T-cell (primary cell): Measurements from ENCODE around the gene SLC26A1. TPM values are rescaled to one million over a fixed set of nuclear protein-coding genes. Genes with fewer than 3 reads are reported as not detected.

Experiments used
- ATAC-seq, 4 experiments: fragments of 200-7000 bp in 3 of 4; fragments of 150-1000 bp in 1 of 4; cut with Tn5 transposase; replicated peaks in 1 of 4; 1 replicate in 3 of 4; 2 replicates in 1 of 4; pipeline ENCODE4 v1.10.0; 2021; ENCODE audit warnings: moderate library complexity in 3 of 4, mild to moderate bottlenecking in 2 of 4, moderate number of reproducible peaks in 1 of 4
- CTCF ChIA-PET, 2 donors: fragments of 300-600 bp; sonication (Branson Sonifier 250); formaldehyde crosslinking; loops; one replicate each; lab custom pipeline; 2022; ENCODE audit warnings: antibody characterized with exemption in 2 of 2; lab: Charles Lee
- POLR2A ChIA-PET, 2 donors: fragments of 300-600 bp; sonication (Branson Sonifier 250); formaldehyde crosslinking; loops; one replicate each; lab custom pipeline; 2022; ENCODE audit warnings: antibody characterized with exemption in 2 of 2; lab: Charles Lee
- DNase-seq, 35 experiments: peaks; one replicate each; pipeline versions ENCODE4 v3.0.0 to v3.0.0-alpha.2; 2013 to 2023
- H3K27ac ChIP-seq: one replicate; pipeline ENCODE4 v1.5.1; 2013; ENCODE audit warnings: low read length
- H3K27me3 ChIP-seq, 2 experiments: replicated peaks in 1 of 2; 1 replicate in 1 of 2; 2 replicates in 1 of 2; pipeline versions ENCODE4 v1.6.1 to v1.7.0; 2013; ENCODE audit warnings: low read length in 1 of 2, mixed read lengths in 1 of 2; ENCODE audit not compliant: control insufficient read depth in 2 of 2, insufficient read depth in 2 of 2; ENCODE audit errors: extremely low read depth in 1 of 2
- H3K36me3 ChIP-seq, 2 donors: 1 replicate in 1 of 2; 2 replicates in 1 of 2; pipeline versions ENCODE4 v1.6.1 to v1.7.0; 2013; ENCODE audit warnings: low read length in 1 of 2; ENCODE audit not compliant: control insufficient read depth in 2 of 2, insufficient read depth in 1 of 2; ENCODE audit errors: extremely low read depth in 1 of 2
- H3K4me1 ChIP-seq, 2 experiments: 1 replicate in 1 of 2; 2 replicates in 1 of 2; pipeline versions ENCODE4 v1.6.1 to v1.7.0; 2013; ENCODE audit warnings: low read length in 2 of 2, mixed read lengths in 1 of 2; ENCODE audit not compliant: insufficient read depth in 2 of 2, control insufficient read depth in 1 of 2; ENCODE audit errors: extremely low read depth in 1 of 2
- H3K4me3 ChIP-seq, 2 donors: 1 replicate in 1 of 2; 2 replicates in 1 of 2; pipeline versions ENCODE4 v1.5.1 to v1.7.0; 2013; ENCODE audit warnings: mild to moderate bottlenecking in 2 of 2, low read length in 1 of 2, moderate library complexity in 1 of 2; ENCODE audit not compliant: control insufficient read depth in 1 of 2; ENCODE audit errors: extremely low read depth in 1 of 2
- H3K9me3 ChIP-seq: 2 replicates; pipeline ENCODE4 v1.7.0; 2013
- H3K27ac Mint-ChIP-seq, 2 donors: one replicate each; pipeline ENCODE4 v1.8.0; 2020 to 2021; ENCODE audit warnings: mild to moderate bottlenecking in 2 of 2, mixed read lengths in 2 of 2
- H3K27me3 Mint-ChIP-seq, 2 donors: one replicate each; pipeline ENCODE4 v1.8.0; 2021 to 2022; ENCODE audit warnings: mixed read lengths in 2 of 2
- H3K36me3 Mint-ChIP-seq: one replicate; pipeline ENCODE4 v1.8.0; 2021; ENCODE audit warnings: mixed read lengths
- H3K4me1 Mint-ChIP-seq, 3 donors: one replicate each; pipeline ENCODE4 v1.8.0; 2020 to 2022; ENCODE audit warnings: mixed read lengths in 3 of 3, mild to moderate bottlenecking in 1 of 3
- H3K4me3 Mint-ChIP-seq, 3 donors: one replicate each; pipeline ENCODE4 v1.8.0; 2020 to 2022; ENCODE audit warnings: mild to moderate bottlenecking in 3 of 3, mixed read lengths in 3 of 3, moderate library complexity in 3 of 3
- H3K9me3 Mint-ChIP-seq, 3 donors: one replicate each; pipeline ENCODE4 v1.8.0; 2020 to 2022; ENCODE audit warnings: mixed read lengths in 3 of 3
- WGBS: methylation state at CpG from one replicate; pipeline ENCODE4 v1.1.5; 2013; ENCODE audit warnings: missing lambda C conversion rate; ENCODE audit not compliant: insufficient coverage; 5-methylcytosine and 5-hydroxymethylcytosine counted together
- total RNA-seq, 35 experiments: library from RNA in 6 of 35; stranded (reverse) in 6 of 35; fragments of 120-200 nt in 1 of 35; gene quantifications; one replicate each; pipeline versions ENCODE4 v1.2.1 to v1.2.4 and lab custom pipeline; 2013 to 2026

SLC26A1 gene
- total RNA-seq, 5 donors from 2014 or later (not counting 1 experiment from before 2014, with no cell fraction given), result 0.16 to 1.5 (median 0.39) TPM; not detected in 1

GRCh38 chr4:964346-965025 lies 28.7 kb downstream of the SLC26A1 start:
- H3K4me1 ChIP-seq, result peaks cover 0 to 20% of the 10 kb centered on the region in 2 experiments
- H3K36me3 Mint-ChIP-seq, result no peaks in the 10 kb centered on the region
- H3K27me3 ChIP-seq, result peaks cover 0 to 12% of the 10 kb centered on the region in 2 experiments
- ChIA-PET CTCF (no interaction called here), POLR2A (interaction anchor here in 1 of 2 donors (0.6 kb wide), 1 partner anchor 42 kb away, joined by 5 read pairs; no protein-coding TSS in a partner anchor)
- WGBS, result 91% methylated on average over 20 of the region's 23 CpGs
- H3K9me3 ChIP-seq, result no peaks in the 10 kb centered on the region
- peaks cover 27 to 43% of the 10 kb centered on the region in 2 donors for H3K36me3 ChIP-seq
- H3K27ac Mint-ChIP-seq, result no peak overlapping the region
- peaks cover 0 to 2% (median 0%) of the 10 kb centered on the region in 3 donors for H3K4me1 Mint-ChIP-seq
- H3K4me3 Mint-ChIP-seq, result no peak overlapping the region
- no peak for DNase-seq
- H3K27ac ChIP-seq, result no peak overlapping the region
- H3K9me3 Mint-ChIP-seq, result no peaks in the 10 kb centered on the region
- H3K4me3 ChIP-seq, result no peak overlapping the region
- no peaks in the 10 kb centered on the region for H3K27me3 Mint-ChIP-seq
- ATAC-seq, result no peak

DNA sequence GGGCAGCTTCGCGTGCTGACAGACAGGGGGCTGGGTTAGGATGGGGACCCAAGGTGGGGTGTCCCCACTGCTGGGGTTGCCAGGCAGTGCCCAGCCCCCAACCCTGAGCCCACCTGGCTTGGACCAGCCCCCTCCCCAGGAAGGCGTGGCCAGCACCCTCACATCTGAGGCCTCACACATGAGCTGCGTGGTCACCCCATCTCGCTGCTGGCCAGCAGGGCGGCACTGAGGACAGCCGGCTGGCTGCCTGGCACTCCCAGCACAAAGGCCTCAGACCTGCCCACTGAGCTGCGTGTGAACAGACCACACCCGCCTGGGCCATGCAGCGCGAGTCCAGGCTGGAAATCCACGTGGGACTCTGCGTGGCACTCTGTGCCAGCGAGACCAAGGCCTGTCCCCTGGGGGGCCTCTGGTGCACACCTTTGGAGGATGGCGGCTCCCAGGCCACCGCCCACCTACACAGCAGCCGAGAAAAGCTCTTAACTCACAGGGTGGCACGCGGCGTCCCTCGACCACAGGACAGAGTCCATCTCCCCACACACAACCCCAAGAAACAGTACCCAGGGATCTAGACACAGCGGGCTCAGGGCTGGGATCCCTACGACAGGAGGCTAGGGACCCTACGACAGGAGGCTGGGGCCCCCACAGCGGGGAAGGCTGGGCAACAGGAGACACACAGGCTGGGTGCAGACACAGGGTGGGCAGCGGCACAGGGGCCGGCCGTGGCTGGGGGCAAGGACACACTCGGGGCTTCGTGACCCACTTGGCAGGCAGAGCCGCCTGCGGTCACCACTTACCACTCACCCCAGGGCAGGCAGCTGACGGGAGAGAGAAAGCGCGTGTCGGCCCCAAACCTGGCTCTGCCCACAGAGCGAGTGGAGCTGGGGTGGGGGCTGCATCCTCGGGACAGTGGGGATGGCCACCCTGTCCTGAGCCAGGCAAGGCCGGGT lies 29.7 kb downstream of the SLC26A1 start:
- DNase-seq, result no peak
- H3K27ac Mint-ChIP-seq, result no peak overlapping the region
- H3K4me3 Mint-ChIP-seq, result no peak overlapping the region
- Histone ChIP-seq H3K27me3 (peaks cover 0 to 4% of the 10 kb centered on the region in 2 experiments), H3K27ac (no peak overlapping the region), H3K36me3 (peaks cover 29 to 46% of the 10 kb centered on the region in 2 donors), H3K4me1 (peaks cover 0 to 11% of the 10 kb centered on the region in 2 experiments), H3K4me3 (no peak overlapping the region), H3K9me3 (no peaks in the 10 kb centered on the region)
- H3K9me3 Mint-ChIP-seq, result no peaks in the 10 kb centered on the region
- 92% methylated on average over 27 of the region's 39 CpGs for whole genome bisulfite sequencing
- H3K27me3 Mint-ChIP-seq, result no peaks in the 10 kb centered on the region
- CTCF ChIA-PET, result no interaction called here
- no peak for ATAC-seq
- peaks cover 5% of the 10 kb centered on the region for H3K36me3 Mint-ChIP-seq
- POLR2A ChIA-PET, result no interaction called here
- no peaks in the 10 kb centered on the region for H3K4me1 Mint-ChIP-seq

GRCh38 chr4:962231-963208 lies 30.7 kb downstream of the SLC26A1 start:
- H3K9me3 ChIP-seq, result no peaks in the 10 kb centered on the region
- WGBS, result 95% methylated on average over 51 of the region's 54 CpGs
- no peak overlapping the region for H3K4me3 Mint-ChIP-seq
- ChIA-PET POLR2A (no interaction called here), CTCF (no interaction called here)
- no peaks in the 10 kb centered on the region for H3K27me3 Mint-ChIP-seq
- peaks cover 6% of the 10 kb centered on the region for H3K36me3 Mint-ChIP-seq
- no peak overlapping the region for H3K27ac ChIP-seq
- H3K4me1 ChIP-seq, result peaks cover 0 to 3% of the 10 kb centered on the region in 2 experiments
- H3K27ac Mint-ChIP-seq, result no peak overlapping the region
- H3K36me3 ChIP-seq, result peaks cover 31 to 46% of the 10 kb centered on the region in 2 donors
- ATAC-seq, result no peak
- no peaks in the 10 kb centered on the region for H3K9me3 Mint-ChIP-seq
- no peaks in the 10 kb centered on the region for H3K4me1 Mint-ChIP-seq
- no peak for DNase-seq
- H3K27me3 ChIP-seq, result no peaks in the 10 kb centered on the region
- no peak overlapping the region for H3K4me3 ChIP-seq

GRCh38 chr4:961351-962230 lies 31.6 kb downstream of the SLC26A1 start:
- no peak overlapping the region for H3K27ac Mint-ChIP-seq

GRCh38 chr4:960636-961350 lies 32.4 kb downstream of the SLC26A1 start:
- no peak overlapping the region for H3K4me3 ChIP-seq

More at GRCh38 chr4:961351-962230, 31.6 kb downstream of the SLC26A1 start:
- no peak overlapping the region for H3K4me3 ChIP-seq
- Mint-ChIP-seq H3K36me3 (peaks cover 6% of the 10 kb centered on the region), H3K9me3 (no peaks in the 10 kb centered on the region), H3K4me3 (no peak overlapping the region), H3K27me3 (no peaks in the 10 kb centered on the region), H3K4me1 (no peaks in the 10 kb centered on the region)
- H3K4me1 ChIP-seq, result peaks cover 0 to 3% of the 10 kb centered on the region in 2 experiments
- CTCF ChIA-PET, result no interaction called here
- H3K9me3 ChIP-seq, result no peaks in the 10 kb centered on the region
- no peak for DNase-seq
- ATAC-seq, result no peak
- H3K27me3 ChIP-seq, result no peaks in the 10 kb centered on the region
- no peak overlapping the region for H3K27ac ChIP-seq
- POLR2A ChIA-PET, result no interaction called here
- 96% methylated on average over 45 of the region's 52 CpGs for WGBS
- peaks cover 26 to 44% of the 10 kb centered on the region in 2 donors for H3K36me3 ChIP-seq

More at GRCh38 chr4:960636-961350, 32.4 kb downstream of the SLC26A1 start:
- 92% methylated on average over 30 of the region's 35 CpGs for WGBS
- ChIA-PET CTCF (no interaction called here), POLR2A (no interaction called here)
- Mint-ChIP-seq H3K4me1 (no peaks in the 10 kb centered on the region), H3K27me3 (no peaks in the 10 kb centered on the region), H3K36me3 (peaks cover 6% of the 10 kb centered on the region), H3K27ac (no peak overlapping the region), H3K9me3 (no peaks in the 10 kb centered on the region), H3K4me3 (no peak overlapping the region)
- ATAC-seq (no peak), DNase-seq (no peak)
- no peaks in the 10 kb centered on the region for H3K9me3 ChIP-seq
- no peak overlapping the region for H3K27ac ChIP-seq
- peaks cover 23 to 40% of the 10 kb centered on the region in 2 donors for H3K36me3 ChIP-seq
- peaks cover 0 to 3% of the 10 kb centered on the region in 2 experiments for H3K4me1 ChIP-seq
- H3K27me3 ChIP-seq, result no peaks in the 10 kb centered on the region
